ENCODE results near the gene SP140. TPM values are rescaled to one million over a fixed set of nuclear protein-coding genes. Genes with fewer than 3 reads are reported as not detected.

Gene SP140
- total and polyA plus RNA-seq, 9 of the 15 experiments (the other 6 are each of a cell fraction or from before 2014, with no cell fraction given): 0.04 to 1.1 (median 0.57) TPM; not detected in 1

DNA sequence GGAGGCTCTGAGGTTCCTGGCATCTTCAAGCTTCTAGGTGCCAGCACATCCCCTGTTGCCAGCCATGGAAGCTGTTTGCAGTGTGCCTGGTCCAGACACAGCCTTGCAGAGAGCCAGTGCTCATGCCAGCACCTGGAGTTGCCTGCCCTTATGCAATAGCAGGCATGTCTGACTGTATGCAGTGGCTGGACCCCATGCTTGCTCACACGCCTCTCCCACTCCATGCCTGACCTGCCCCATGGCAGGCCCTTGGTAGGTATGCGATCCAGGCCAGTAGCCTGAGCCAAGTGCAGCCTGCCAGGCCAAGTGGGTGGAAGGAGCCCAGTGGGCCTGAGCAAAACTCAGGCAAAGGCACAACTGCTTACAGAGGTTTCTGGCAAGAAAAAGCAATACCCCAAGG lies 81.9 kb downstream of the SP140 start:
- CTCF ChIA-PET (ENCODE audit: low intra/inter-chr PET ratio): no interaction called here
- no peaks in the 10 kb centered on the region for H3K9me3 ChIP-seq (replicated peaks; ENCODE audit: control insufficient read depth, insufficient read depth, low read depth, low read length)
- no peak overlapping the region for H2AFZ ChIP-seq (ENCODE audit: low read depth, low read length)
- no peak overlapping the region for H3K9ac ChIP-seq (ENCODE audit: insufficient read depth in 1 of 2, low read depth in 2 of 2, low read length in 2 of 2)
- H3K4me3 ChIP-seq: no peak overlapping the region
- no TSS peak for BruUV-seq (replicated peaks)
- no peak for ATAC-seq
- POLR2A ChIA-PET: no interaction called here
- no peaks in the 10 kb centered on the region for H3K36me3 ChIP-seq (ENCODE audit: control insufficient read depth, insufficient read depth, low read length)
- H3K27me3 ChIP-seq (ENCODE audit: control insufficient read depth in 2 of 2, insufficient read depth in 2 of 2, low read length in 2 of 2): peaks cover 0 to 14% of the 10 kb centered on the region in 2 experiments; a peak in 1 of 5 replicates
- no peaks in the 10 kb centered on the region for H3K9me1 ChIP-seq (ENCODE audit: control insufficient read depth, insufficient read depth, low read length)
- DNase-seq (ENCODE audit: extremely low read depth in 1 of 4, low spot score in 3 of 4): no peak
- H3K4me2 ChIP-seq (ENCODE audit: insufficient read depth, low read length): no peak overlapping the region
- TF ChIP-seq FOSL1 (tag; conservative IDR thresholded peaks at IDR 0.05): no peak
- TF ChIP-seq, protein P1, sequence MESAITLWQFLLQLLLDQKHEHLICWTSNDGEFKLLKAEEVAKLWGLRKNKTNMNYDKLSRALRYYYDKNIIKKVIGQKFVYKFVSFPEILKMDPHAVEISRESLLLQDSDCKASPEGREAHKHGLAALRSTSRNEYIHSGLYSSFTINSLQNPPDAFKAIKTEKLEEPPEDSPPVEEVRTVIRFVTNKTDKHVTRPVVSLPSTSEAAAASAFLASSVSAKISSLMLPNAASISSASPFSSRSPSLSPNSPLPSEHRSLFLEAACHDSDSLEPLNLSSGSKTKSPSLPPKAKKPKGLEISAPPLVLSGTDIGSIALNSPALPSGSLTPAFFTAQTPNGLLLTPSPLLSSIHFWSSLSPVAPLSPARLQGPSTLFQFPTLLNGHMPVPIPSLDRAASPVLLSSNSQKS (CRISPR knock-in tag; IDR thresholded peaks at IDR 0.05): no peak
- TF ChIP-seq DMBX1 (CRISPR knock-in tag; IDR thresholded peaks at IDR 0.05; ENCODE audit: borderline replicate concordance): no peak
- TF ChIP-seq STAT5B (CRISPR knock-in tag; IDR thresholded peaks at IDR 0.05): no peak
- TF ChIP-seq GATAD2A (IDR thresholded peaks at IDR 0.05): no peak
- no peak for TF ChIP-seq SMAD3 (CRISPR knock-in tag; conservative IDR thresholded peaks at IDR 0.05)
- no peak for TF ChIP-seq NCOA4 (IDR thresholded peaks at IDR 0.05; ENCODE audit: partially characterized antibody)
- no peak for TF ChIP-seq MECOM (CRISPR knock-in tag; IDR thresholded peaks at IDR 0.05)
- TF ChIP-seq ZNF324 (CRISPR knock-in tag; IDR thresholded peaks at IDR 0.05): no peak
- TF ChIP-seq XRCC4 (IDR thresholded peaks at IDR 0.05; ENCODE audit: extremely low read depth, insufficient read depth, insufficient read length): no peak
- TF ChIP-seq, protein P2, sequence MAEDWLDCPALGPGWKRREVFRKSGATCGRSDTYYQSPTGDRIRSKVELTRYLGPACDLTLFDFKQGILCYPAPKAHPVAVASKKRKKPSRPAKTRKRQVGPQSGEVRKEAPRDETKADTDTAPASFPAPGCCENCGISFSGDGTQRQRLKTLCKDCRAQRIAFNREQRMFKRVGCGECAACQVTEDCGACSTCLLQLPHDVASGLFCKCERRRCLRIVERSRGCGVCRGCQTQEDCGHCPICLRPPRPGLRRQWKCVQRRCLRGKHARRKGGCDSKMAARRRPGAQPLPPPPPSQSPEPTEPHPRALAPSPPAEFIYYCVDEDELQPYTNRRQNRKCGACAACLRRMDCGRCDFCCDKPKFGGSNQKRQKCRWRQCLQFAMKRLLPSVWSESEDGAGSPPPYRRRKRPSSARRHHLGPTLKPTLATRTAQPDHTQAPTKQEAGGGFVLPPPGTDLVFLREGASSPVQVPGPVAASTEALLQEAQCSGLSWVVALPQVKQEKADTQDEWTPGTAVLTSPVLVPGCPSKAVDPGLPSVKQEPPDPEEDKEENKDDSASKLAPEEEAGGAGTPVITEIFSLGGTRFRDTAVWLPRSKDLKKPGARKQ (CRISPR knock-in tag; IDR thresholded peaks at IDR 0.05): no peak
- TF ChIP-seq, protein P3, sequence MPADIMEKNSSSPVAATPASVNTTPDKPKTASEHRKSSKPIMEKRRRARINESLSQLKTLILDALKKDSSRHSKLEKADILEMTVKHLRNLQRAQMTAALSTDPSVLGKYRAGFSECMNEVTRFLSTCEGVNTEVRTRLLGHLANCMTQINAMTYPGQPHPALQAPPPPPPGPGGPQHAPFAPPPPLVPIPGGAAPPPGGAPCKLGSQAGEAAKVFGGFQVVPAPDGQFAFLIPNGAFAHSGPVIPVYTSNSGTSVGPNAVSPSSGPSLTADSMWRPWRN (IDR thresholded peaks at IDR 0.05; ENCODE audit: low read depth): no peak
- no peak for TF ChIP-seq CHD2 (IDR thresholded peaks at IDR 0.05; ENCODE audit: low read depth, low read length)
- no peak for TF ChIP-seq ZNF551 (CRISPR knock-in tag; IDR thresholded peaks at IDR 0.05)
- FAIRE-seq: no peak
- WGBS (ENCODE audit: insufficient coverage, low coverage, missing lambda C conversion rate): 18% methylated on average over 2 of the region's 2 CpGs
- peaks cover 0 to 8% of the 10 kb centered on the region in 2 experiments; a peak in 2 of 5 replicates for H3K4me1 ChIP-seq (replicated peaks in 1 of 2; ENCODE audit: control insufficient read depth in 2 of 2, insufficient read depth in 2 of 2, low read length in 2 of 2)
- no peak overlapping the region for H3K27ac ChIP-seq (ENCODE audit: extremely low read depth, low read depth, low read length)
- H4K20me1 ChIP-seq (replicated peaks; ENCODE audit: control insufficient read depth, insufficient read depth, low read length): no peaks in the 10 kb centered on the region
- in situ Hi-C loops (cut with MboI): no loop called here
- no peaks in the 10 kb centered on the region for H3K79me2 ChIP-seq (ENCODE audit: control insufficient read depth, insufficient read depth, low read length)
- intact Hi-C loops (cut with micrococcal nuclease): no loop called here
